CD14-positive monocyte (primary cell): ENCODE results near the gene C16orf95. TPM values are rescaled to one million over a fixed set of nuclear protein-coding genes. Genes with fewer than 3 reads are reported as not detected.

ENCODE experiments used
- DNase-seq, 3 donors: peaks; one replicate each; pipeline ENCODE4 v3.0.0-alpha.2; 2011 to 2022
- H2AFZ ChIP-seq: 2 replicates; pipeline ENCODE4 v1.6.0; 2012; ENCODE audit warnings: mild to moderate bottlenecking, low read depth, low read length, inconsistent platforms; ENCODE audit not compliant: insufficient read depth, poor library complexity, severe bottlenecking
- H3K27ac ChIP-seq, 2 donors: 1 replicate in 1 of 2; 2 replicates in 1 of 2; pipeline ENCODE4 v1.5.1; 2012 to 2013; ENCODE audit warnings: low read length in 2 of 2, control low read depth in 1 of 2, inconsistent platforms in 1 of 2, low read depth in 1 of 2, mild to moderate bottlenecking in 1 of 2
- H3K27me3 ChIP-seq, 2 donors: one replicate each; pipeline versions ENCODE4 v1.6.0 to v1.6.1; 2011 to 2013; ENCODE audit warnings: low read length in 2 of 2; ENCODE audit not compliant: control insufficient read depth in 2 of 2, insufficient read depth in 2 of 2
- H3K36me3 ChIP-seq, 2 donors: replicated peaks in 1 of 2; 1 replicate in 1 of 2; 2 replicates in 1 of 2; pipeline versions ENCODE4 v1.5.1 to v1.6.1; 2012 to 2013; ENCODE audit warnings: low read length in 2 of 2, control low read depth in 1 of 2, inconsistent platforms in 1 of 2, mild to moderate bottlenecking in 1 of 2; ENCODE audit not compliant: insufficient read depth in 2 of 2, control insufficient read depth in 1 of 2
- H3K4me1 ChIP-seq, 2 donors: 1 replicate in 1 of 2; 2 replicates in 1 of 2; pipeline versions ENCODE4 v1.5.1 to v1.6.1; 2012 to 2013; ENCODE audit warnings: low read length in 2 of 2, control low read depth in 1 of 2, inconsistent platforms in 1 of 2, mild to moderate bottlenecking in 1 of 2, moderate library complexity in 1 of 2; ENCODE audit not compliant: insufficient read depth in 2 of 2, control insufficient read depth in 1 of 2
- H3K4me2 ChIP-seq: replicated peaks from 2 replicates; pipeline ENCODE3; 2012; ENCODE audit warnings: low read length, moderate library complexity, mild to moderate bottlenecking; ENCODE audit not compliant: poor library complexity, severe bottlenecking; ENCODE audit errors: extremely low read depth
- H3K4me3 ChIP-seq, 3 experiments: fragments of 200-600 bp in 1 of 3; sonication (generic) in 1 of 3; replicated peaks in 1 of 3; 1 replicate in 2 of 3; 2 replicates in 1 of 3; pipeline ENCODE4 v1.5.1; 2011 to 2013; ENCODE audit warnings: low read length in 3 of 3, mild to moderate bottlenecking in 3 of 3, control low read depth in 2 of 3, low read depth in 2 of 3, inconsistent platforms in 1 of 3, moderate library complexity in 1 of 3
- H3K79me2 ChIP-seq: 2 replicates; pipeline ENCODE4 v1.6.0; 2012; ENCODE audit warnings: mild to moderate bottlenecking, control low read depth, inconsistent platforms, low read length, moderate library complexity; ENCODE audit not compliant: insufficient read depth
- H3K9ac ChIP-seq: 2 replicates; pipeline ENCODE4 v1.6.0; 2017; ENCODE audit warnings: low read length, mild to moderate bottlenecking; ENCODE audit not compliant: insufficient read depth, poor library complexity, severe bottlenecking
- H3K9me3 ChIP-seq, 2 donors: replicated peaks in 1 of 2; 1 replicate in 1 of 2; 2 replicates in 1 of 2; pipeline versions ENCODE4 v1.5.1 to v1.6.1; 2012 to 2013; ENCODE audit warnings: low read length in 2 of 2, control low read depth in 1 of 2; ENCODE audit not compliant: control insufficient read depth in 1 of 2, insufficient read depth in 1 of 2
- H4K20me1 ChIP-seq: 2 replicates; pipeline ENCODE4 v1.6.0; 2012; ENCODE audit warnings: mild to moderate bottlenecking, low read length, control low read depth, moderate library complexity; ENCODE audit not compliant: insufficient read depth
- H3K27ac Mint-ChIP-seq, 7 donors: one replicate each; pipeline ENCODE4 v1.8.0; 2020; ENCODE audit warnings: mild to moderate bottlenecking in 7 of 7, mixed read lengths in 7 of 7, moderate library complexity in 6 of 7, inconsistent platforms in 2 of 7
- H3K27me3 Mint-ChIP-seq, 3 donors: one replicate each; pipeline ENCODE4 v1.8.0; 2021 to 2022; ENCODE audit warnings: low read depth in 3 of 3, mild to moderate bottlenecking in 3 of 3, mixed read lengths in 3 of 3, moderate library complexity in 3 of 3, inconsistent platforms in 1 of 3
- H3K36me3 Mint-ChIP-seq, 2 donors: one replicate each; pipeline ENCODE4 v1.8.0; 2020; ENCODE audit warnings: mixed read lengths in 2 of 2, inconsistent platforms in 1 of 2, mild to moderate bottlenecking in 1 of 2
- H3K4me1 Mint-ChIP-seq: one replicate; pipeline ENCODE4 v1.8.0; 2020; ENCODE audit warnings: mild to moderate bottlenecking, mixed read lengths
- H3K4me3 Mint-ChIP-seq, 2 donors: one replicate each; pipeline ENCODE4 v1.8.0; 2020; ENCODE audit warnings: mild to moderate bottlenecking in 2 of 2, mixed read lengths in 2 of 2, moderate library complexity in 1 of 2
- H3K9me3 Mint-ChIP-seq, 7 donors: one replicate each; pipeline ENCODE4 v1.8.0; 2020 to 2022; ENCODE audit warnings: mixed read lengths in 7 of 7, mild to moderate bottlenecking in 6 of 7, moderate library complexity in 6 of 7, inconsistent platforms in 2 of 7
- WGBS: methylation state at CpG from one replicate; pipeline ENCODE4 v1.1.5; 2013; ENCODE audit warnings: missing lambda C conversion rate; ENCODE audit not compliant: insufficient coverage; 5-methylcytosine and 5-hydroxymethylcytosine counted together
- intact Hi-C, 2 donors: fragments of 100-400 bp; cut with micrococcal nuclease; formaldehyde crosslinking; loops; one replicate each; pipeline versions ENCODE4 v1.15.0 to v1.15.1; 2023
- polyA plus RNA-seq, 3 donors: library from polyadenylated mRNA; depleted of rRNA in 1 of 3; unstranded in 2 of 3; stranded (reverse) in 1 of 3; fragments of 300-500 nt in 2 of 3; fragments of >200 nt in 1 of 3; fragmentation: Illumina TruSeq in 2 of 3; gene quantifications; 1 replicate in 2 of 3; 2 replicates in 1 of 3; pipeline ENCODE4 v1.2.3, GENCODE V29; 2012 to 2021
- TF ChIP-seq, protein P1 (sequence below): fragments of 200-600 bp; IDR thresholded peaks from one replicate; pipeline ENCODE4 v1.8.0; 2022; ENCODE audit warnings: antibody characterized with exemption, mild to moderate bottlenecking

Gene C16orf95
- polyA plus RNA-seq, 3 donors = 0.89 to 1.9 (median 1.7) TPM

- no peak for DNase-seq
- Histone ChIP-seq H3K9ac (no peak overlapping the region), H2AFZ (no peak overlapping the region), H3K4me2 (no peak overlapping the region), H3K4me3 (no peak overlapping the region), H3K4me1 (no peaks in the 10 kb centered on the region), H3K9me3 (no peaks in the 10 kb centered on the region), H3K27me3 (no peaks in the 10 kb centered on the region), H3K79me2 (no peaks in the 10 kb centered on the region), H4K20me1 (no peaks in the 10 kb centered on the region), H3K36me3 (no peaks in the 10 kb centered on the region), H3K27ac (no peak overlapping the region)
- Mint-ChIP-seq H3K27me3 (peaks cover 0 to 12% (median 0%) of the 10 kb centered on the region in 3 donors), H3K27ac (no peak overlapping the region), H3K9me3 (peaks cover 0 to 2% (median 0%) of the 10 kb centered on the region in 7 donors), H3K36me3 (peaks cover 14 to 22% of the 10 kb centered on the region in 2 donors), H3K4me1 (peaks cover 3% of the 10 kb centered on the region), H3K4me3 (peak overlapping the region in 1 of 2 donors; percentile 26)
- 100% methylated on average over 3 of the region's 8 CpGs for WGBS
- TF ChIP-seq, protein P1, sequence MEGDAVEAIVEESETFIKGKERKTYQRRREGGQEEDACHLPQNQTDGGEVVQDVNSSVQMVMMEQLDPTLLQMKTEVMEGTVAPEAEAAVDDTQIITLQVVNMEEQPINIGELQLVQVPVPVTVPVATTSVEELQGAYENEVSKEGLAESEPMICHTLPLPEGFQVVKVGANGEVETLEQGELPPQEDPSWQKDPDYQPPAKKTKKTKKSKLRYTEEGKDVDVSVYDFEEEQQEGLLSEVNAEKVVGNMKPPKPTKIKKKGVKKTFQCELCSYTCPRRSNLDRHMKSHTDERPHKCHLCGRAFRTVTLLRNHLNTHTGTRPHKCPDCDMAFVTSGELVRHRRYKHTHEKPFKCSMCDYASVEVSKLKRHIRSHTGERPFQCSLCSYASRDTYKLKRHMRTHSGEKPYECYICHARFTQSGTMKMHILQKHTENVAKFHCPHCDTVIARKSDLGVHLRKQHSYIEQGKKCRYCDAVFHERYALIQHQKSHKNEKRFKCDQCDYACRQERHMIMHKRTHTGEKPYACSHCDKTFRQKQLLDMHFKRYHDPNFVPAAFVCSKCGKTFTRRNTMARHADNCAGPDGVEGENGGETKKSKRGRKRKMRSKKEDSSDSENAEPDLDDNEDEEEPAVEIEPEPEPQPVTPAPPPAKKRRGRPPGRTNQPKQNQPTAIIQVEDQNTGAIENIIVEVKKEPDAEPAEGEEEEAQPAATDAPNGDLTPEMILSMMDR = no peak
- intact Hi-C loops = no loop called here
These were observed 32.8 kb upstream of the C16orf95 start for GRCh38 chr16:87350031-87350430.

GRCh38 chr16:87348616-87349157 is 31.5 kb upstream of the C16orf95 start:
- 96% methylated on average over 7 of the region's 13 CpGs for WGBS
- Histone ChIP-seq H3K79me2 (no peaks in the 10 kb centered on the region), H3K9me3 (no peaks in the 10 kb centered on the region), H2AFZ (no peak overlapping the region), H3K36me3 (no peaks in the 10 kb centered on the region), H3K27ac (no peak overlapping the region), H3K9ac (no peak overlapping the region), H3K27me3 (no peaks in the 10 kb centered on the region), H3K4me3 (no peak overlapping the region), H4K20me1 (no peaks in the 10 kb centered on the region), H3K4me2 (no peak overlapping the region), H3K4me1 (no peaks in the 10 kb centered on the region)
- H3K27me3 Mint-ChIP-seq = peaks cover 0 to 13% (median 2%) of the 10 kb centered on the region in 3 donors
- no peak overlapping the region for H3K27ac Mint-ChIP-seq
- H3K4me1 Mint-ChIP-seq = peaks cover 6% of the 10 kb centered on the region
- H3K9me3 Mint-ChIP-seq = peaks cover 0 to 2% (median 0%) of the 10 kb centered on the region in 7 donors
- no peak for DNase-seq
- H3K4me3 Mint-ChIP-seq = no peak overlapping the region
- H3K36me3 Mint-ChIP-seq = peaks cover 18 to 28% of the 10 kb centered on the region in 2 donors
- TF ChIP-seq, protein P1 = no peak
- intact Hi-C loops = no loop called here
